ENCODE measurements around the gene ANGPTL2.

The ANGPTL2 gene

DNA sequence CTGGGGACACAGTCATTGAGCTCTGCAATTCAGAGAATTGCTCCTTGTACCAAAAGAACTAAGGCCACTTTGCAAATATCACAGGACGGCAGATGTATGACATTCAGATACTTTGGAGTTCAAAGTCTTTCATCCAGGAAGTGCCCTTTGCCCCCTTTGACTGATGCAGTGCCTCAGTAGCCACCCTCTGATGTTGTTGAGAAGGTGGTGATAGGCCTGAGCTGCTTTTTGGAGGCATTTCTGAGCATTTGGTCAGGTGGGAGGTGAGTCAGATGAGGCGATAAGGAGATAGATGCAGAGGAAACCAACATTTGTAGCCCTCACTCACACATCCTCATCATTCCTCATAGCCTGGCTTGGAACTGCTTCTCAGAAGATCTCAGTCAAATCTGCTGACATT lies 63.4 kb downstream of the ANGPTL2 start:
- H2AFZ ChIP-seq (ENCODE audit: low read depth, low read length), result no peak overlapping the region
- no peak for TF ChIP-seq EZH2 (IDR thresholded peaks at IDR 0.05; ENCODE audit: borderline replicate concordance, low read depth, low read length, severe bottlenecking)
- TF ChIP-seq, protein P1, sequence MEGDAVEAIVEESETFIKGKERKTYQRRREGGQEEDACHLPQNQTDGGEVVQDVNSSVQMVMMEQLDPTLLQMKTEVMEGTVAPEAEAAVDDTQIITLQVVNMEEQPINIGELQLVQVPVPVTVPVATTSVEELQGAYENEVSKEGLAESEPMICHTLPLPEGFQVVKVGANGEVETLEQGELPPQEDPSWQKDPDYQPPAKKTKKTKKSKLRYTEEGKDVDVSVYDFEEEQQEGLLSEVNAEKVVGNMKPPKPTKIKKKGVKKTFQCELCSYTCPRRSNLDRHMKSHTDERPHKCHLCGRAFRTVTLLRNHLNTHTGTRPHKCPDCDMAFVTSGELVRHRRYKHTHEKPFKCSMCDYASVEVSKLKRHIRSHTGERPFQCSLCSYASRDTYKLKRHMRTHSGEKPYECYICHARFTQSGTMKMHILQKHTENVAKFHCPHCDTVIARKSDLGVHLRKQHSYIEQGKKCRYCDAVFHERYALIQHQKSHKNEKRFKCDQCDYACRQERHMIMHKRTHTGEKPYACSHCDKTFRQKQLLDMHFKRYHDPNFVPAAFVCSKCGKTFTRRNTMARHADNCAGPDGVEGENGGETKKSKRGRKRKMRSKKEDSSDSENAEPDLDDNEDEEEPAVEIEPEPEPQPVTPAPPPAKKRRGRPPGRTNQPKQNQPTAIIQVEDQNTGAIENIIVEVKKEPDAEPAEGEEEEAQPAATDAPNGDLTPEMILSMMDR (IDR thresholded peaks at IDR 0.05; ENCODE audit: borderline replicate concordance, extremely low read depth, low read length, poor library complexity, severe bottlenecking), result no peak
- H3K27ac ChIP-seq (ENCODE audit: low read length), result no peak overlapping the region
- peaks cover 4% of the 10 kb centered on the region; the same call in 1 of the 2 replicates for H4K20me1 ChIP-seq (ENCODE audit: insufficient read depth, low read length)
- no peaks in the 10 kb centered on the region for H3K9me3 ChIP-seq (ENCODE audit: insufficient read depth, low read length, severe bottlenecking)
- H3K27me3 ChIP-seq (ENCODE audit: insufficient read depth, low read length, poor library complexity), result peaks cover 7% of the 10 kb centered on the region
- H3K79me2 ChIP-seq (ENCODE audit: insufficient read depth, low read length), result no peaks in the 10 kb centered on the region
- no peak overlapping the region for H3K4me3 ChIP-seq (ENCODE audit: low read depth in 1 of 2, low read length in 2 of 2)
- no peaks in the 10 kb centered on the region for H3K36me3 ChIP-seq (ENCODE audit: insufficient read depth, low read length)
- ATAC-seq (ENCODE audit: insufficient read depth, low read depth) (no peak), DNase-seq (no peak)
- H3K4me2 ChIP-seq (ENCODE audit: insufficient read depth, low read length), result no peak overlapping the region
- no peak overlapping the region for H3K9ac ChIP-seq (ENCODE audit: low read depth, low read length)
- H3K4me1 ChIP-seq (ENCODE audit: insufficient read depth, low read length), result no peaks in the 10 kb centered on the region

DNA sequence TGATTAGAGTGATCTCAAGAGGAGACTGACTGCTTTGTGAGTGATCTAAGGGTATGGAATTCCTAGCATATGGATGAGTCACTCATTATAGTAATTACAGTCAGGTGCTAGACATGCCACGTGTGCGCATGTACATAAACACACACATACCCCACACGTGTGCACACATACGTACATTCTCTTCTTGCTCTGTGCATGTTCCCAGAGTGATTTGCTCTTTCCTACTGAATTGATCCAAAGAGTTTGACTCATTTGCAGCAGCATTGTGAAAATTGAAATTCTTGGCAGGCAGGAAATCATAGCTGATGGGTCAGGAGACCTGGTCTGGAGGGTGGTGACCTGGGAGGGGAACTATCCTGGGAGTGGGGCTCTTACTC lies 63.8 kb downstream of the ANGPTL2 start:
- Histone ChIP-seq H3K9me3 (ENCODE audit: insufficient read depth, low read length, severe bottlenecking) (no peaks in the 10 kb centered on the region), H3K4me3 (ENCODE audit: low read depth in 1 of 2, low read length in 2 of 2) (no peak overlapping the region), H4K20me1 (ENCODE audit: insufficient read depth, low read length) (peaks cover 4% of the 10 kb centered on the region; the same call in 1 of the 2 replicates), H3K4me1 (ENCODE audit: insufficient read depth, low read length) (no peaks in the 10 kb centered on the region), H3K27ac (ENCODE audit: low read length) (no peak overlapping the region), H3K4me2 (ENCODE audit: insufficient read depth, low read length) (no peak overlapping the region), H2AFZ (ENCODE audit: low read depth, low read length) (no peak overlapping the region), H3K9ac (ENCODE audit: low read depth, low read length) (no peak overlapping the region), H3K79me2 (ENCODE audit: insufficient read depth, low read length) (no peaks in the 10 kb centered on the region), H3K36me3 (ENCODE audit: insufficient read depth, low read length) (no peaks in the 10 kb centered on the region), H3K27me3 (ENCODE audit: insufficient read depth, low read length, poor library complexity) (peaks cover 7% of the 10 kb centered on the region)
- no peak for TF ChIP-seq EZH2 (IDR thresholded peaks at IDR 0.05; ENCODE audit: borderline replicate concordance, low read depth, low read length, severe bottlenecking)
- TF ChIP-seq, protein P1 (IDR thresholded peaks at IDR 0.05; ENCODE audit: borderline replicate concordance, extremely low read depth, low read length, poor library complexity, severe bottlenecking), result no peak
- ATAC-seq (ENCODE audit: insufficient read depth, low read depth) (no peak), DNase-seq (no peak)

DNA sequence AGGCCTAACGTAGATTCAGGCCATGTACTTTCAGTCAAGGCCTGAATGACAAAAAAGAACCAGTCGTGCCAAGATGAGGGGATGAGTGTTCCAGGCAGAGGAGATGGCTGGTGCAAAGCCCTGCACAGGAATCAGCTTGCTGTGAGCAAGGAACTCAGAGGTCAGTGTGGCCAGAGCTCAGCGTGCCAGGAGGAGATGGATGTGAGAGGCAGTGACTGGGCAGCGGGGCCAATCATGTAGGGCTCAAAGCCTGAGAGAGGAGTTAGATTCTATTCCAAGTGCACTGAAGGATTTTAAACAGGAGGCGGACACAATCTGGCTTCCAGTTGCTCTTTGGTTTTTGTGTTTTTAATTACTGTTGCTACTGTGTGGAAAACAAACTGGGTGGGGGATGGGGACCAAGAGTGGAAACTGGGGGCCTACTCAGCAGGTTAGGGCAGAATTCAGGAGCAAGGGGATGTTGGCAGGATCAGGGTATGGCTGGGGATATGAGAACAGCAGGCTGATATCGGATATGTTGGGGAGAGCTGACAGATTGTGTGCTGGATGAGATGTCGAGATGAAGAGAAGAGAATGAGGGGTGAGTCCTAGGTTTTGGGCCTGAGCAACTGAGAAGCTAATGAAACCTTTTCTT lies 64.3 kb downstream of the ANGPTL2 start:
- no peak overlapping the region for H3K4me2 ChIP-seq (ENCODE audit: insufficient read depth, low read length)
- H3K27me3 ChIP-seq (ENCODE audit: insufficient read depth, low read length, poor library complexity), result peaks cover 7% of the 10 kb centered on the region
- H3K4me3 ChIP-seq (ENCODE audit: low read depth in 1 of 2, low read length in 2 of 2), result no peak overlapping the region
- H3K79me2 ChIP-seq (ENCODE audit: insufficient read depth, low read length), result no peaks in the 10 kb centered on the region
- no peak for DNase-seq
- no peak for ATAC-seq (ENCODE audit: insufficient read depth, low read depth)
- no peaks in the 10 kb centered on the region for H3K36me3 ChIP-seq (ENCODE audit: insufficient read depth, low read length)
- TF ChIP-seq, protein P1 (IDR thresholded peaks at IDR 0.05; ENCODE audit: borderline replicate concordance, extremely low read depth, low read length, poor library complexity, severe bottlenecking), result no peak
- TF ChIP-seq EZH2 (IDR thresholded peaks at IDR 0.05; ENCODE audit: borderline replicate concordance, low read depth, low read length, severe bottlenecking), result no peak
- H3K27ac ChIP-seq (ENCODE audit: low read length), result no peak overlapping the region
- H4K20me1 ChIP-seq (ENCODE audit: insufficient read depth, low read length), result peaks cover 4% of the 10 kb centered on the region; the same call in 1 of the 2 replicates
- H3K9ac ChIP-seq (ENCODE audit: low read depth, low read length), result no peak overlapping the region
- no peaks in the 10 kb centered on the region for H3K4me1 ChIP-seq (ENCODE audit: insufficient read depth, low read length)
- no peak overlapping the region for H2AFZ ChIP-seq (ENCODE audit: low read depth, low read length)
- no peaks in the 10 kb centered on the region for H3K9me3 ChIP-seq (ENCODE audit: insufficient read depth, low read length, severe bottlenecking)

Data from DND-41 (cell line).